Measurements from ENCODE around the gene LSM2.

DNA sequence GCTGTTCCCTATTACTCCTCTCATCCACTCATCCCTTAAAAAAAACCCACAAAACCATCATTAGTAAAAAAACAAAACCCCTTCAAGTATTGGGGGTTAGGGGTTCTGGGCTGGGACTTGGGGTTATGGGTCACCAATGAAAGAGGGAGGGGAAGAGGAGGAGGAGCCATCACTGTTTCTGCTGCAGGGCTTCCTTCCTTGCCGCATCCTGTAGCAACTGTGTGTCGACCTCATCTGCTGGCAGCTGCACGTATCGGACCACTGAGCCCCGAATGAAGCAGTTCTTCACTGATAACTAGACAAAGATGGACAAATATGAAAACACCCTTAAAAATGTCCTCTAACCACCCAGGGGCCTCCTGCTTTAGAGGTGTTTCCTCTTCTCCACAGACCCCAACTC lies 9.2 kb downstream of the LSM2 start:
- TF ChIP-seq, protein P1, sequence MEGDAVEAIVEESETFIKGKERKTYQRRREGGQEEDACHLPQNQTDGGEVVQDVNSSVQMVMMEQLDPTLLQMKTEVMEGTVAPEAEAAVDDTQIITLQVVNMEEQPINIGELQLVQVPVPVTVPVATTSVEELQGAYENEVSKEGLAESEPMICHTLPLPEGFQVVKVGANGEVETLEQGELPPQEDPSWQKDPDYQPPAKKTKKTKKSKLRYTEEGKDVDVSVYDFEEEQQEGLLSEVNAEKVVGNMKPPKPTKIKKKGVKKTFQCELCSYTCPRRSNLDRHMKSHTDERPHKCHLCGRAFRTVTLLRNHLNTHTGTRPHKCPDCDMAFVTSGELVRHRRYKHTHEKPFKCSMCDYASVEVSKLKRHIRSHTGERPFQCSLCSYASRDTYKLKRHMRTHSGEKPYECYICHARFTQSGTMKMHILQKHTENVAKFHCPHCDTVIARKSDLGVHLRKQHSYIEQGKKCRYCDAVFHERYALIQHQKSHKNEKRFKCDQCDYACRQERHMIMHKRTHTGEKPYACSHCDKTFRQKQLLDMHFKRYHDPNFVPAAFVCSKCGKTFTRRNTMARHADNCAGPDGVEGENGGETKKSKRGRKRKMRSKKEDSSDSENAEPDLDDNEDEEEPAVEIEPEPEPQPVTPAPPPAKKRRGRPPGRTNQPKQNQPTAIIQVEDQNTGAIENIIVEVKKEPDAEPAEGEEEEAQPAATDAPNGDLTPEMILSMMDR (IDR thresholded peaks at IDR 0.05) = no peak
- TF ChIP-seq POLR2A (IDR thresholded peaks at IDR 0.05) = no peak
